Measurements from ENCODE around the gene RNF157. TPM values are rescaled to one million over a fixed set of nuclear protein-coding genes. Genes with fewer than 3 reads are reported as not detected.

The RNF157 gene
- total RNA-seq, 3 donors from 2014 or later = 11.6 to 45.8 (median 17.5) TPM

DNA sequence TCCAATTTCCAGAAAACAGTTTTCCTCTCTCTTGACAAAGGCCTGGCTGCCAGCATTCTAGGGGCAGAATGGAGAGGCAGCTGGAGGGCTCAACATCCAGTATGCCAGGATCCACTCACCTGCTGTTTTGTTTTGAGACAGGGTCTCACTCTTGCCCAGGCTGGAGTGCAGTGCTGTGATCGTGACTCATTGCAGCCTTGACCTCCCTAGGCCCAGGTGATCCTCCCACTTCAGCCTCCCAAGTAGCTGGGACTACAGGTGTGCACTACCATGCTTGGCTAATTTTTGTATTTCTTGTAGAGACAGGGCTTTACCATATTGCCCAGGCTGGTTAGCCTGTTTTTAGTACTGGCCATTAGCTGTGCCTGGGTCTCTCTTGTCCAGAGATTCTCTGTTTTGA, 70.2 kb downstream of the RNF157 start:
- DNase-seq (no peak), ATAC-seq (no peak)
- no peaks in the 10 kb centered on the region for H3K4me1 ChIP-seq (ENCODE audit: low read depth)
- intact Hi-C loops (cut with DNase I, micrococcal nuclease) = no loop called here
- H3K4me3 ChIP-seq = no peak overlapping the region
- TF ChIP-seq, protein P1, sequence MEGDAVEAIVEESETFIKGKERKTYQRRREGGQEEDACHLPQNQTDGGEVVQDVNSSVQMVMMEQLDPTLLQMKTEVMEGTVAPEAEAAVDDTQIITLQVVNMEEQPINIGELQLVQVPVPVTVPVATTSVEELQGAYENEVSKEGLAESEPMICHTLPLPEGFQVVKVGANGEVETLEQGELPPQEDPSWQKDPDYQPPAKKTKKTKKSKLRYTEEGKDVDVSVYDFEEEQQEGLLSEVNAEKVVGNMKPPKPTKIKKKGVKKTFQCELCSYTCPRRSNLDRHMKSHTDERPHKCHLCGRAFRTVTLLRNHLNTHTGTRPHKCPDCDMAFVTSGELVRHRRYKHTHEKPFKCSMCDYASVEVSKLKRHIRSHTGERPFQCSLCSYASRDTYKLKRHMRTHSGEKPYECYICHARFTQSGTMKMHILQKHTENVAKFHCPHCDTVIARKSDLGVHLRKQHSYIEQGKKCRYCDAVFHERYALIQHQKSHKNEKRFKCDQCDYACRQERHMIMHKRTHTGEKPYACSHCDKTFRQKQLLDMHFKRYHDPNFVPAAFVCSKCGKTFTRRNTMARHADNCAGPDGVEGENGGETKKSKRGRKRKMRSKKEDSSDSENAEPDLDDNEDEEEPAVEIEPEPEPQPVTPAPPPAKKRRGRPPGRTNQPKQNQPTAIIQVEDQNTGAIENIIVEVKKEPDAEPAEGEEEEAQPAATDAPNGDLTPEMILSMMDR (IDR thresholded peaks at IDR 0.05) = no peak
- H3K36me3 ChIP-seq (ENCODE audit: low read depth) = no peaks in the 10 kb centered on the region
- H3K9me3 ChIP-seq = no peaks in the 10 kb centered on the region

DNA sequence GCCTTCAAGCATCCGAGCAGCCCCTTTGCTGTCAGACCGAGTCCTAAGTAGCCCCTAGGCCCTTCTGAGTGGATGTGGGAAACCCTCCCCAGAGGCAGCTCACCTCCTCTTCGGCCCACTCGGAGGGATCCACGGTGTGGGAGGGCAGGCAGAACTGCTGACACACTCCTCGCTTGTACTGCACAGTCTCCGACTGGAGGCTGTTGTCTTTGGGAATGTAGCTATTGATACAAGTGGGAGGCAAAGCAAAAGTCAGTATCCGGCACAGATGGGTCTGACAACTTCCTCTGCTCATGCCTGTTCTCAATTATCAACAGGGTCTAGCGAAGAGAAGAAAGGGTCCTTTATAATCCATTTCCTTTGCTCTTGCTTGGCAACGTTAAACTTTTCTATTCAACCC, 73.4 kb downstream of the RNF157 start:
- ATAC-seq (no peak), DNase-seq (no peak)
- Histone ChIP-seq H3K4me3 (no peak overlapping the region), H3K4me1 (ENCODE audit: low read depth) (no peaks in the 10 kb centered on the region), H3K36me3 (ENCODE audit: low read depth) (no peaks in the 10 kb centered on the region), H3K9me3 (no peaks in the 10 kb centered on the region)
- TF ChIP-seq, protein P1 (IDR thresholded peaks at IDR 0.05) = no peak
- intact Hi-C loops (cut with DNase I, micrococcal nuclease) = no loop called here

DNA sequence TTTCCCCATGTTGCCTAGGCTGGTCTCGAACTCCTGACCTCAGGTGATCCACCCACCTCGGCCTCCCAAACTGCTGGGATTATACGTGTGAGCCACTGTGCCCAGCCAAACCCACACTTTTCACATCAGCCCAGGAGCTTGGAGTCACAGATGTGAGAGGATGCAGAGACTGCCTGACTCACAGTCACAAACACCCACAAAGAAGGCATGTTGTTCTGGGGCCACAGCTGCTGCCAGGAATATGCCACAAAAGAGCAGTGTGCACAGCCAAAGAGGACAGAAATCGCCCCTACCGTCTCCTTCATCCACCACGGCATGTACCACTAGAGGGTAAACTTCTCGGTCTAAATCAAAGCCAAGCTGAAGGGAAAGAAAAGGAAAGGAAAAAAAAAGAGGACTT, 74.1 kb downstream of the RNF157 start:
- no peak overlapping the region for H3K4me3 ChIP-seq
- TF ChIP-seq, protein P1 (IDR thresholded peaks at IDR 0.05) = no peak
- no peaks in the 10 kb centered on the region for H3K36me3 ChIP-seq (ENCODE audit: low read depth)
- intact Hi-C loops (cut with DNase I, micrococcal nuclease) = no loop called here
- no peaks in the 10 kb centered on the region for H3K4me1 ChIP-seq (ENCODE audit: low read depth)
- DNase-seq = no peak
- H3K9me3 ChIP-seq = no peaks in the 10 kb centered on the region
- ATAC-seq = no peak

DNA sequence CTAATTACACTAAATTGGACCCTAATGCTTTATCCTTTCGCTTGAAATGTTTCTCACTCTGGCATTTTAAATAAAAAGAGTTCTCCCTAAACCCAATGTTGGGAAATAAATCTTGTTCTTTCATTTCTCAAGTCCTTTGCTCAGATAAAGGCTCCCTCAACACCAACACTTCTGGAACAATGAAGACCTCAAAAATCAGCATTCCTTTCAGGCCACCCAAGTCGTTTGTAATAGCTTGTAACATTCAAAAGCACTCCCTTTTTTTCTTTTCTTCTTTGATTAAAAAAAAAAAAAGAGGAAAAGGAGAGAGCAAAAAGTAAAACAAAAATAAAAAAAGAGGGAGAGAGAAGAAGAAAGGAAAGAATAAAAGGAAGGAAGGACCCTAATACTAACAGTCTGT, 76.0 kb downstream of the RNF157 start:
- H3K36me3 ChIP-seq (ENCODE audit: low read depth) = no peaks in the 10 kb centered on the region
- no peak for ATAC-seq
- no peak overlapping the region for H3K4me3 ChIP-seq
- intact Hi-C loops (cut with DNase I, micrococcal nuclease) = no loop called here
- H3K9me3 ChIP-seq = no peaks in the 10 kb centered on the region
- TF ChIP-seq, protein P1 (IDR thresholded peaks at IDR 0.05) = no peak
- no peaks in the 10 kb centered on the region for H3K4me1 ChIP-seq (ENCODE audit: low read depth)
- no peak for DNase-seq

DNA sequence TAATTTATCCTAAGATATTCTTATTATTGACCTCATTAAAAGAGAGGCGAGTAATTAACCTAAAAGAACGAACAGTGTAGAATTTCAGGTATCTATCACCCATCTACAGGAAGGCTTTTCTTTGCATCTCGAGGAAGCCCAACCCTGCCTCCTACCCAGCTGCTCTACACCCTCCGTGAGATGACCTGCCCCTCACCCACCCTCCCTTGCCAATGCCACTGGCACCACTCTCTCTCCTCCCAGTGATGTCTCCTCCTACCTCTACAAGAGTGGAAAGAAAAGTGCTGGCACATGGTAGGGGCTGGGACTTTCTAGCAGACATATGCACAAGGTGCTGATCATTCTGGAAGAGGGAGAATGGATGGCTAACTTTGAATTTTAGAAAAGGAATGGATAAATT, 76.4 kb downstream of the RNF157 start:
- Histone ChIP-seq H3K9me3 (no peaks in the 10 kb centered on the region), H3K4me3 (no peak overlapping the region), H3K4me1 (ENCODE audit: low read depth) (no peaks in the 10 kb centered on the region), H3K36me3 (ENCODE audit: low read depth) (no peaks in the 10 kb centered on the region)
- ATAC-seq = no peak
- TF ChIP-seq, protein P1 (IDR thresholded peaks at IDR 0.05) = no peak
- no peak for DNase-seq
- intact Hi-C loops (cut with DNase I, micrococcal nuclease) = no loop called here

DNA sequence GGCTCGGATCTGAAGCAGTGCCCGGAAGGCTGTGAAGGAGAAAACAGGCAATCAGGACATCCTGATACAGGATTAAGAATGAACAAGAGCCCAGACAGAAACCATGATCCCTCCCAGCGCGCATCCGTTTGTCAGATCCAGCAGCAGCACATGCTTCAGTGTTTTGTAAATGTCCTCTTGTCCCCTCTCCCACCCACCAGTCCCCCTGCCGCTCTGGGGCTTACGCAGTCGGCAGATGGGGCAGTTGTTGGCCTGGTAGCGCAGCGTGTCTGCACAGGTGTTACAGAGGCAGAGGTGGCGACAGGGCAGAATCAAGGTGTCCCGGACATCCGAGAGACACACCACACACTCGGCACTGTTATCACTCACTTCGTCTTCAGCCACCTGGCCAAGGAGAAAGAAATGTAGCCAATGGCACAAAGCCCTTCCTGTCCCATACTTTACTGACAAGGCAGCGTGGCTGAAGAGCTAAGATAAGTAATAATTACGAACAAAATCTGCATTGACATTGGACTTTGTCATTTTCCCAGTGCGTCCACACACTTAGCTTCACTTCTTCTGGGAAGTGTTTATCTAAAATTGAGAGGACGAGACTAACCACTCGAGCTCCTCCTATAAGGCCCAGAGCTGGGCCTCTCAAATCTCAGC, 78.5 kb downstream of the RNF157 start:
- Histone ChIP-seq H3K36me3 (ENCODE audit: low read depth) (no peaks in the 10 kb centered on the region), H3K9me3 (no peaks in the 10 kb centered on the region), H3K4me1 (ENCODE audit: low read depth) (no peaks in the 10 kb centered on the region), H3K4me3 (no peak overlapping the region)
- TF ChIP-seq, protein P1 (IDR thresholded peaks at IDR 0.05) = no peak
- ATAC-seq (no peak), DNase-seq (no peak)
- intact Hi-C loops (cut with DNase I, micrococcal nuclease) = no loop called here

All from mucosa of descending colon (tissue), 3 donors.